HepG2 (cell line): ENCODE results near the gene AGAP1. TPM values are rescaled to one million over a fixed set of nuclear protein-coding genes. Genes with fewer than 3 reads are reported as not detected.

ENCODE experiments used
- CBX5 ChIP-seq: sonication (generic); formaldehyde crosslinking; IDR thresholded peaks from 2 replicates; pipeline ENCODE4 v1.4.0; 2020; ENCODE audit warnings: missing genetic modification reagents, borderline replicate concordance
- EHMT2 ChIP-seq: fragments of 200-600 bp; sonication (generic); IDR thresholded peaks from 2 replicates; pipeline ENCODE4 v1.7.0; 2017; ENCODE audit warnings: antibody characterized with exemption, low read depth, low read length, borderline replicate concordance
- GABPB1 ChIP-seq: IDR thresholded peaks from 2 replicates; pipeline ENCODE4 v1.6.1; 2016; ENCODE audit warnings: mild to moderate bottlenecking, missing genetic modification reagents, moderate library complexity, missing compliant biosample characterization
- HDAC2 ChIP-seq: sonication (generic); formaldehyde crosslinking; IDR thresholded peaks from 2 replicates; pipeline ENCODE4 v1.4.0; 2020; ENCODE audit warnings: missing genetic modification reagents
- MAFK ChIP-seq, 2 experiments: IDR thresholded peaks in 1 of 2; conservative IDR thresholded peaks in 1 of 2; 2 replicates each; pipeline ENCODE4 v1.6.1; 2011; ENCODE audit warnings: improper control_type of control experiment in 2 of 2, low read length in 2 of 2
- MTF1 ChIP-seq: sonication (generic); formaldehyde crosslinking; IDR thresholded peaks from 2 replicates; pipeline ENCODE4 v1.5.0; 2020; ENCODE audit warnings: missing genetic modification reagents
- POLR2A ChIP-seq, 2 experiments: IDR thresholded peaks; 2 replicates each; pipeline ENCODE4 v1.6.1; 2011; ENCODE audit warnings: low read depth in 2 of 2, low read length in 2 of 2, mild to moderate bottlenecking in 1 of 2, moderate library complexity in 1 of 2; ENCODE audit not compliant: insufficient read depth in 1 of 2
- POLR2G ChIP-seq: fragments of 200-400 bp; formaldehyde crosslinking; IDR thresholded peaks from 2 replicates; pipeline ENCODE4 v1.6.1; 2018; ENCODE audit warnings: mild to moderate bottlenecking, low read depth, low read length, moderate library complexity
- PRDM15 ChIP-seq: sonication (generic); formaldehyde crosslinking; IDR thresholded peaks from 2 replicates; pipeline ENCODE4 v1.4.0; 2020; ENCODE audit warnings: missing genetic modification reagents
- RXRA ChIP-seq: sonication (generic); formaldehyde crosslinking; IDR thresholded peaks from 2 replicates; pipeline ENCODE4 v1.5.1; 2020; ENCODE audit warnings: missing genetic modification reagents
- SALL2 ChIP-seq: sonication (generic); formaldehyde crosslinking; IDR thresholded peaks from 2 replicates; pipeline ENCODE4 v1.8.1; 2023; ENCODE audit warnings: mild to moderate bottlenecking, missing genetic modification reagents, inconsistent platforms
- SMARCE1 ChIP-seq: fragments of 450-650 bp; IDR thresholded peaks from 2 replicates; pipeline ENCODE4 v1.6.1; 2017; ENCODE audit warnings: borderline replicate concordance
- SMYD3 ChIP-seq: sonication (generic); formaldehyde crosslinking; IDR thresholded peaks from 2 replicates; pipeline ENCODE4 v1.8.1; 2023; ENCODE audit warnings: mild to moderate bottlenecking, missing genetic modification reagents
- STAT5B ChIP-seq: sonication (generic); formaldehyde crosslinking; IDR thresholded peaks from 2 replicates; pipeline ENCODE4 v1.4.0; 2020; ENCODE audit warnings: missing genetic modification reagents
- TGIF2 ChIP-seq: IDR thresholded peaks from 2 replicates; pipeline ENCODE4 v1.6.1; 2016; ENCODE audit warnings: control low read depth, missing compliant biosample characterization
- TMF1 ChIP-seq: sonication (generic); formaldehyde crosslinking; IDR thresholded peaks from 2 replicates; pipeline ENCODE4 v1.8.1; 2022; ENCODE audit warnings: low read depth, missing genetic modification reagents
- ZC3H13 ChIP-seq: sonication (generic); formaldehyde crosslinking; IDR thresholded peaks from 2 replicates; pipeline ENCODE4 v1.8.1; 2023; ENCODE audit warnings: mild to moderate bottlenecking, missing genetic modification reagents, moderate library complexity
- ZNF496 ChIP-seq: sonication (generic); formaldehyde crosslinking; IDR thresholded peaks from 2 replicates; pipeline ENCODE4 v1.8.1; 2023; ENCODE audit warnings: mild to moderate bottlenecking, moderate library complexity, missing genetic modification reagents; ENCODE audit not compliant: insufficient replicate concordance
- ZNF678 ChIP-seq: sonication (generic); formaldehyde crosslinking; IDR thresholded peaks from 2 replicates; pipeline ENCODE4 v1.4.0; 2020; ENCODE audit warnings: mild to moderate bottlenecking, missing genetic modification reagents
- ZNF749 ChIP-seq: sonication (generic); formaldehyde crosslinking; IDR thresholded peaks from 2 replicates; pipeline ENCODE4 v1.8.0; 2022; ENCODE audit warnings: mild to moderate bottlenecking, missing genetic modification reagents, moderate library complexity, borderline replicate concordance
- ZNF790 ChIP-seq: sonication (generic); formaldehyde crosslinking; IDR thresholded peaks from 2 replicates; pipeline ENCODE4 v1.8.0; 2022; ENCODE audit warnings: missing genetic modification reagents, mild to moderate bottlenecking, borderline replicate concordance
- polyA plus RNA-seq, 8 experiments: library from polyadenylated mRNA; depleted of rRNA in 3 of 8; stranded (reverse) in 7 of 8; unstranded in 1 of 8; fragments of >200 nt; fragmentation: Illumina TruSeq in 4 of 8; extraction: Trizol in 4 of 8; gene quantifications; 2 replicates each; pipeline versions ENCODE4 v1.2.1 to v1.2.3, GENCODE V29; 2011 to 2016; ENCODE audit warnings: low read depth in 4 of 8, missing spikeins in 1 of 8, mixed read lengths in 1 of 8; ENCODE audit not compliant: insufficient read depth in 1 of 8
- total RNA-seq, 5 experiments: library from RNA; depleted of rRNA; stranded (reverse); fragments of >200 nt; fragmentation: Illumina TruSeq; extraction: Trizol; gene quantifications; 2 replicates each; pipeline ENCODE4 v1.2.3, GENCODE V29; 2016; ENCODE audit warnings: low read depth in 1 of 5
- TF ChIP-seq, protein P1 (sequence below): sonication (generic); formaldehyde crosslinking; IDR thresholded peaks from 2 replicates; pipeline ENCODE4 v1.4.0; 2020; ENCODE audit warnings: missing genetic modification reagents, borderline replicate concordance

Gene AGAP1
- total and polyA plus RNA-seq, 2 of the 13 experiments (the other 11 are each of a cell fraction or from before 2014, with no cell fraction given) = 21.2 to 32.7 TPM

- no peak for TF ChIP-seq MTF1 (CRISPR knock-in tag)
- no peak for TF ChIP-seq ZNF496
- TF ChIP-seq, protein P1, sequence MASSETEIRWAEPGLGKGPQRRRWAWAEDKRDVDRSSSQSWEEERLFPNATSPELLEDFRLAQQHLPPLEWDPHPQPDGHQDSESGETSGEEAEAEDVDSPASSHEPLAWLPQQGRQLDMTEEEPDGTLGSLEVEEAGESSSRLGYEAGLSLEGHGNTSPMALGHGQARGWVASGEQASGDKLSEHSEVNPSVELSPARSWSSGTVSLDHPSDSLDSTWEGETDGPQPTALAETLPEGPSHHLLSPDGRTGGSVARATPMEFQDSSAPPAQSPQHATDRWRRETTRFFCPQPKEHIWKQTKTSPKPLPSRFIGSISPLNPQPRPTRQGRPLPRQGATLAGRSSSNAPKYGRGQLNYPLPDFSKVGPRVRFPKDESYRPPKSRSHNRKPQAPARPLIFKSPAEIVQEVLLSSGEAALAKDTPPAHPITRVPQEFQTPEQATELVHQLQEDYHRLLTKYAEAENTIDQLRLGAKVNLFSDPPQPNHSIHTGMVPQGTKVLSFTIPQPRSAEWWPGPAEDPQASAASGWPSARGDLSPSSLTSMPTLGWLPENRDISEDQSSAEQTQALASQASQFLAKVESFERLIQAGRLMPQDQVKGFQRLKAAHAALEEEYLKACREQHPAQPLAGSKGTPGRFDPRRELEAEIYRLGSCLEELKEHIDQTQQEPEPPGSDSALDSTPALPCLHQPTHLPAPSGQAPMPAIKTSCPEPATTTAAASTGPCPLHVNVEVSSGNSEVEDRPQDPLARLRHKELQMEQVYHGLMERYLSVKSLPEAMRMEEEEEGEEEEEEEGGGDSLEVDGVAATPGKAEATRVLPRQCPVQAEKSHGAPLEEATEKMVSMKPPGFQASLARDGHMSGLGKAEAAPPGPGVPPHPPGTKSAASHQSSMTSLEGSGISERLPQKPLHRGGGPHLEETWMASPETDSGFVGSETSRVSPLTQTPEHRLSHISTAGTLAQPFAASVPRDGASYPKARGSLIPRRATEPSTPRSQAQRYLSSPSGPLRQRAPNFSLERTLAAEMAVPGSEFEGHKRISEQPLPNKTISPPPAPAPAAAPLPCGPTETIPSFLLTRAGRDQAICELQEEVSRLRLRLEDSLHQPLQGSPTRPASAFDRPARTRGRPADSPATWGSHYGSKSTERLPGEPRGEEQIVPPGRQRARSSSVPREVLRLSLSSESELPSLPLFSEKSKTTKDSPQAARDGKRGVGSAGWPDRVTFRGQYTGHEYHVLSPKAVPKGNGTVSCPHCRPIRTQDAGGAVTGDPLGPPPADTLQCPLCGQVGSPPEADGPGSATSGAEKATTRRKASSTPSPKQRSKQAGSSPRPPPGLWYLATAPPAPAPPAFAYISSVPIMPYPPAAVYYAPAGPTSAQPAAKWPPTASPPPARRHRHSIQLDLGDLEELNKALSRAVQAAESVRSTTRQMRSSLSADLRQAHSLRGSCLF (CRISPR knock-in tag) = no peak
- TF ChIP-seq SALL2 (CRISPR knock-in tag) = no peak
- TF ChIP-seq MAFK (conservative IDR thresholded peaks at IDR 0.05 in 1 of 2, IDR thresholded peaks at IDR 0.05 in 1 of 2; ENCODE audit: low read length in 2 of 2) = peak in 1 of 2 experiments; percentile 2; a peak in 1 of 4 replicates
- TF ChIP-seq PRDM15 = no peak
- TF ChIP-seq ZC3H13 (CRISPR knock-in tag) = no peak
- TF ChIP-seq ZNF790 (CRISPR knock-in tag) = peak; percentile 85; the same call in 1 of the 2 replicates
- peak; percentile 69; the same call in 1 of the 2 replicates for TF ChIP-seq STAT5B (CRISPR knock-in tag)
- no peak for TF ChIP-seq TMF1 (CRISPR knock-in tag)
- peak; percentile 91 for TF ChIP-seq SMARCE1
- TF ChIP-seq SMYD3 (CRISPR knock-in tag) = 0 out of 2 replicates have a peak, but pooled peaks have one; percentile 58
- TF ChIP-seq POLR2A (IDR thresholded peaks at IDR 0.05; ENCODE audit: insufficient read depth in 1 of 2, low read depth in 2 of 2, low read length in 2 of 2) = no peak
- TF ChIP-seq TGIF2 (CRISPR knock-in tag) = peak; percentile 69; the same call in 1 of the 2 replicates
- TF ChIP-seq ZNF678 (CRISPR knock-in tag) = no peak
- peak; percentile 69 for TF ChIP-seq GABPB1 (CRISPR knock-in tag)
- peak; percentile 95 for TF ChIP-seq HDAC2 (CRISPR knock-in tag)
- TF ChIP-seq EHMT2 = peak; percentile 99
- peak; percentile 86; the same call in 1 of the 2 replicates for TF ChIP-seq ZNF749 (CRISPR knock-in tag)
- no peak for TF ChIP-seq POLR2G
- peak; percentile 91 for TF ChIP-seq RXRA (CRISPR knock-in tag)
- TF ChIP-seq CBX5 (CRISPR knock-in tag) = peak; percentile 93; the same call in 1 of the 2 replicates
Measured at GRCh38 chr2:235514627-235515363, 21.0 kb downstream of the AGAP1 start (continued).
